GM11168 (cell line): Measurements from ENCODE around the gene CNNM3.
"Not testable (repeated sequence)": the region's sequence is repeated elsewhere in the genome, so short reads cannot be mapped to it uniquely, and the experiment has no call there.

ENCODE experiments used
- in situ Hi-C: fragments of 300-500 bp; cut with MboI; formaldehyde crosslinking; loops from one replicate; pipeline ENCODE4 v1.12.0; 2022; ENCODE audit warnings: low sequenced_read_pairs; ENCODE audit not compliant: unreplicated experiment

Gene CNNM3

GRCh38 chr2:96798733-96799622 is 17.1 kb upstream of the CNNM3 start:
- in situ Hi-C loops = no loop called here

GRCh38 chr2:96799623-96799935 is 16.5 kb upstream of the CNNM3 start:
- in situ Hi-C loops = no loop called here

- in situ Hi-C loops = no loop called here
These were observed 15.7 kb upstream of the CNNM3 start for GRCh38 chr2:96800061-96801004.

- in situ Hi-C loops = no loop called here
These were observed 14.9 kb upstream of the CNNM3 start for GRCh38 chr2:96801005-96801785.

- in situ Hi-C loops = no loop called here
These were observed 14.1 kb upstream of the CNNM3 start for GRCh38 chr2:96801786-96802595.

GRCh38 chr2:96802721-96803120 is 13.3 kb upstream of the CNNM3 start:
- in situ Hi-C loops = no loop called here

- in situ Hi-C loops = no loop called here
These were observed 11.1 kb upstream of the CNNM3 start for GRCh38 chr2:96804986-96805385.

GRCh38 chr2:96805946-96806345 is 10.1 kb upstream of the CNNM3 start:
- in situ Hi-C loops = not testable (repeated sequence)

GRCh38 chr2:96806468-96807126 is 9.5 kb upstream of the CNNM3 start:
- in situ Hi-C loops = no loop called here

- in situ Hi-C loops = no loop called here
These were observed 9.0 kb upstream of the CNNM3 start for GRCh38 chr2:96807127-96807471.

- in situ Hi-C loops = no loop called here
These were observed 7.8 kb upstream of the CNNM3 start for GRCh38 chr2:96808176-96808837.

- in situ Hi-C loops = no loop called here
These were observed 6.7 kb upstream of the CNNM3 start for GRCh38 chr2:96809216-96809882.

GRCh38 chr2:96809951-96810782 is 5.9 kb upstream of the CNNM3 start:
- in situ Hi-C loops = no loop called here

- in situ Hi-C loops = no loop called here
These were observed 5.3 kb upstream of the CNNM3 start for GRCh38 chr2:96810783-96811192.

- in situ Hi-C loops = no loop called here
These were observed 4.2 kb upstream of the CNNM3 start for GRCh38 chr2:96811917-96812316.

GRCh38 chr2:96813656-96814055 is 2.4 kb upstream of the CNNM3 start:
- in situ Hi-C loops = no loop called here

- in situ Hi-C loops = no loop called here
These were observed 542 bp upstream of the CNNM3 start for GRCh38 chr2:96815326-96816126.
